HG03469 (cell line): ENCODE measurements around the gene TM9SF3.

Experiments used
- ATAC-seq: cut with Tn5 transposase; IDR thresholded peaks from one replicate; pipeline ENCODE4 v1.9.1; 2021; ENCODE audit warnings: mild to moderate bottlenecking, moderate library complexity, moderate number of reproducible peaks; ENCODE audit not compliant: unreplicated experiment

Gene TM9SF3

GRCh38 chr10:96586419-96587263 lies at the start of gene TM9SF3:
Gene TM9SF3, minus strand, starts transcription at chr10:96587012. Its CDS starts 177 bp downstream, at chr10:96586835.
- ATAC-seq, result no peak

- ATAC-seq, result no peak
These were observed 49.7 kb upstream of the TM9SF3 start for GRCh38 chr10:96636551-96636950.

GRCh38 chr10:96632974-96633710 lies 46.3 kb upstream of the TM9SF3 start:
- no peak for ATAC-seq

GRCh38 chr10:96627292-96627691 lies 40.5 kb upstream of the TM9SF3 start:
- no peak for ATAC-seq

GRCh38 chr10:96626795-96627194 lies 40.0 kb upstream of the TM9SF3 start:
- no peak for ATAC-seq

- no peak for ATAC-seq
These were observed 38.4 kb upstream of the TM9SF3 start for GRCh38 chr10:96625173-96625572.

GRCh38 chr10:96622013-96622787 lies 35.4 kb upstream of the TM9SF3 start:
- no peak for ATAC-seq

GRCh38 chr10:96619796-96620773 lies 33.3 kb upstream of the TM9SF3 start:
- ATAC-seq, result no peak

GRCh38 chr10:96619120-96619519 lies 32.3 kb upstream of the TM9SF3 start:
- no peak for ATAC-seq

- no peak for ATAC-seq
These were observed 31.8 kb upstream of the TM9SF3 start for GRCh38 chr10:96618653-96619052.

- ATAC-seq, result no peak
These were observed 30.1 kb upstream of the TM9SF3 start for GRCh38 chr10:96616961-96617360.

- no peak for ATAC-seq
These were observed 27.7 kb upstream of the TM9SF3 start for GRCh38 chr10:96614515-96614914.

GRCh38 chr10:96613576-96613975 lies 26.8 kb upstream of the TM9SF3 start:
- no peak for ATAC-seq

GRCh38 chr10:96612055-96612830 lies 25.4 kb upstream of the TM9SF3 start:
- ATAC-seq, result no peak

- ATAC-seq, result no peak
These were observed 24.0 kb upstream of the TM9SF3 start for GRCh38 chr10:96610817-96611216.

GRCh38 chr10:96609510-96609909 lies 22.7 kb upstream of the TM9SF3 start:
- no peak for ATAC-seq

- no peak for ATAC-seq
These were observed 22.0 kb upstream of the TM9SF3 start for GRCh38 chr10:96608805-96609204.

GRCh38 chr10:96608262-96608661 lies 21.4 kb upstream of the TM9SF3 start:
- no peak for ATAC-seq

- no peak for ATAC-seq
These were observed 20.1 kb upstream of the TM9SF3 start for GRCh38 chr10:96606946-96607345.
